ENCODE data around the gene P4HA3. TPM values are rescaled to one million over a fixed set of nuclear protein-coding genes. Genes with fewer than 3 reads are reported as not detected.
"Not testable (repeated sequence)": the region's sequence is repeated elsewhere in the genome, so short reads cannot be mapped to it uniquely, and the experiment has no call there.

Gene P4HA3
- 1 to 10 TPM in 3 of 8 experiments, under 1 TPM in 5; 0.25 to 3.5 (median 0.78) TPM for total RNA-seq

GRCh38 chr11:74311352-74311926 lies at the start of gene P4HA3:
Gene P4HA3, minus strand, starts transcription at chr11:74311640. Its CDS starts 29 bp downstream, at chr11:74311611.
- H3K27ac ChIP-seq: no peak within 1 kb of the TSS
- ATAC-seq (replicated peaks in 6 of 8): peak; percentile 76 to 96 (median 92)

GRCh38 chr11:74357449-74357848 lies 46.0 kb upstream of the P4HA3 start:
- 67 to 100% (median 100%) methylated on average over 1 of the region's 1 CpG; no CpG with 5 or more reads in 1 of the 10 experiments for WGBS, 10 experiments
- no peak for ATAC-seq (replicated peaks in 6 of 8)
- in situ Hi-C loops (cut with MboI; ENCODE audit: low pct_unique_long_range_greater_than_20kb in 2 of 9, low sequenced_read_pairs in 9 of 9, unreplicated experiment in 9 of 9): no loop called here
- Histone ChIP-seq H3K4me3 (no peak overlapping the region), H3K27ac (no peak overlapping the region), H3K4me1 (replicated peaks in 1 of 2) (no peaks in the 10 kb centered on the region)

More at GRCh38 chr11:74311352-74311926, at the start of gene P4HA3:
- 0% methylated on average over 1 to 3 of the region's 62 CpGs; no CpG with 5 or more reads in 8 of the 10 experiments for WGBS, 10 experiments
- no peaks in the 10 kb centered on the region for H3K4me1 ChIP-seq (replicated peaks in 1 of 2)
- H3K4me3 ChIP-seq: peak within 1 kb of the TSS; percentile 18 to 37 (median 33)
- in situ Hi-C loops (cut with MboI; ENCODE audit: low pct_unique_long_range_greater_than_20kb in 2 of 9, low sequenced_read_pairs in 9 of 9, unreplicated experiment in 9 of 9): no loop called here

GRCh38 chr11:74355626-74356025 lies 44.2 kb upstream of the P4HA3 start:
- in situ Hi-C loops (cut with MboI; ENCODE audit: low pct_unique_long_range_greater_than_20kb in 2 of 9, low sequenced_read_pairs in 9 of 9, unreplicated experiment in 9 of 9): no loop called here
- no peak for ATAC-seq (replicated peaks in 6 of 8)
- Histone ChIP-seq H3K4me1 (replicated peaks in 1 of 2) (no peaks in the 10 kb centered on the region), H3K27ac (no peak overlapping the region), H3K4me3 (no peak overlapping the region)
- 22 to 100% (median 59%) methylated on average over 1 to 2 of the region's 2 CpGs; no CpG with 5 or more reads in 2 of the 10 experiments for WGBS, 10 experiments

GRCh38 chr11:74354036-74354435 lies 42.6 kb upstream of the P4HA3 start:
- H3K27ac ChIP-seq: no peak overlapping the region
- H3K4me3 ChIP-seq: no peak overlapping the region
- no peaks in the 10 kb centered on the region for H3K4me1 ChIP-seq (replicated peaks in 1 of 2)
- in situ Hi-C loops (cut with MboI; ENCODE audit: low pct_unique_long_range_greater_than_20kb in 2 of 9, low sequenced_read_pairs in 9 of 9, unreplicated experiment in 9 of 9): no loop called here
- WGBS, 10 experiments: 45 to 100% (median 76%) methylated on average over 1 to 3 of the region's 3 CpGs; no CpG with 5 or more reads in 1 of the 10 experiments
- ATAC-seq (replicated peaks in 6 of 8): no peak

- 52 to 100% (median 84%) methylated on average over 1 to 2 of the region's 2 CpGs; no CpG with 5 or more reads in 3 of the 10 experiments for WGBS, 10 experiments
- no peak overlapping the region for H3K27ac ChIP-seq
These were observed 35.9 kb upstream of the P4HA3 start for GRCh38 chr11:74347381-74347780.

GRCh38 chr11:74345420-74345819 lies 34.0 kb upstream of the P4HA3 start:
- Histone ChIP-seq H3K27ac (no peak overlapping the region), H3K4me1 (replicated peaks in 1 of 2) (no peaks in the 10 kb centered on the region), H3K4me3 (no peak overlapping the region)
- in situ Hi-C loops (cut with MboI; ENCODE audit: low pct_unique_long_range_greater_than_20kb in 2 of 9, low sequenced_read_pairs in 9 of 9, unreplicated experiment in 9 of 9): no loop called here
- 0 to 100% (median 71%) methylated on average over 1 of the region's 1 CpG; no CpG with 5 or more reads in 1 of the 10 experiments for WGBS, 10 experiments
- ATAC-seq (replicated peaks in 6 of 8): no peak

More at GRCh38 chr11:74347381-74347780, 35.9 kb upstream of the P4HA3 start:
- ATAC-seq (replicated peaks in 6 of 8): no peak
- Histone ChIP-seq H3K4me1 (replicated peaks in 1 of 2) (no peaks in the 10 kb centered on the region), H3K4me3 (no peak overlapping the region)
- in situ Hi-C loops (cut with MboI; ENCODE audit: low pct_unique_long_range_greater_than_20kb in 2 of 9, low sequenced_read_pairs in 9 of 9, unreplicated experiment in 9 of 9): no loop called here

- peak in 2 of 8 experiments; percentile 39 to 44 for ATAC-seq (replicated peaks in 6 of 8)
- WGBS, 10 experiments: 0 to 100% (median 71%) methylated on average over 1 of the region's 1 CpG; no CpG with 5 or more reads in 3 of the 10 experiments
- Histone ChIP-seq H3K27ac (no peak overlapping the region), H3K4me3 (no peak overlapping the region), H3K4me1 (replicated peaks in 1 of 2) (no peaks in the 10 kb centered on the region)
- in situ Hi-C loops (cut with MboI; ENCODE audit: low pct_unique_long_range_greater_than_20kb in 2 of 9, low sequenced_read_pairs in 9 of 9, unreplicated experiment in 9 of 9): no loop called here
These were observed 30.5 kb upstream of the P4HA3 start for GRCh38 chr11:74341921-74342320.

GRCh38 chr11:74339619-74340018 lies 28.2 kb upstream of the P4HA3 start:
- Histone ChIP-seq H3K27ac (no peak overlapping the region), H3K4me1 (replicated peaks in 1 of 2) (no peaks in the 10 kb centered on the region), H3K4me3 (no peak overlapping the region)
- no peak for ATAC-seq (replicated peaks in 6 of 8)
- in situ Hi-C loops (cut with MboI; ENCODE audit: low pct_unique_long_range_greater_than_20kb in 2 of 9, low sequenced_read_pairs in 9 of 9, unreplicated experiment in 9 of 9): no loop called here

- 67 to 100% (median 87%) methylated on average over 2 to 6 of the region's 6 CpGs; no CpG with 5 or more reads in 1 of the 10 experiments for WGBS, 10 experiments
- in situ Hi-C loops (cut with MboI; ENCODE audit: low pct_unique_long_range_greater_than_20kb in 2 of 9, low sequenced_read_pairs in 9 of 9, unreplicated experiment in 9 of 9): no loop called here
- no peak for ATAC-seq (replicated peaks in 6 of 8)
- Histone ChIP-seq H3K27ac (no peak overlapping the region), H3K4me3 (no peak overlapping the region), H3K4me1 (replicated peaks in 1 of 2) (no peaks in the 10 kb centered on the region)
These were observed 27.5 kb upstream of the P4HA3 start for GRCh38 chr11:74338963-74339362.

GRCh38 chr11:74333193-74333592 lies 21.8 kb upstream of the P4HA3 start:
- no peak for ATAC-seq (replicated peaks in 6 of 8)
- Histone ChIP-seq H3K4me3 (no peak overlapping the region), H3K4me1 (replicated peaks in 1 of 2) (no peaks in the 10 kb centered on the region), H3K27ac (no peak overlapping the region)
- WGBS, 10 experiments: 91 to 100% (median 100%) methylated on average over 1 of the region's 1 CpG
- in situ Hi-C loops (cut with MboI; ENCODE audit: low pct_unique_long_range_greater_than_20kb in 2 of 9, low sequenced_read_pairs in 9 of 9, unreplicated experiment in 9 of 9): no loop called here

- no peak overlapping the region for H3K27ac ChIP-seq
- WGBS, 10 experiments: 67 to 100% (median 94%) methylated on average over 1 of the region's 1 CpG; no CpG with 5 or more reads in 2 of the 10 experiments
- in situ Hi-C loops (cut with MboI; ENCODE audit: low pct_unique_long_range_greater_than_20kb in 2 of 9, low sequenced_read_pairs in 9 of 9, unreplicated experiment in 9 of 9): no loop called here
- no peaks in the 10 kb centered on the region for H3K4me1 ChIP-seq (replicated peaks in 1 of 2)
- H3K4me3 ChIP-seq: no peak overlapping the region
- ATAC-seq (replicated peaks in 6 of 8): no peak
These were observed 20.9 kb upstream of the P4HA3 start for GRCh38 chr11:74332291-74332690.

GRCh38 chr11:74331000-74331399 lies 19.6 kb upstream of the P4HA3 start:
- H3K27ac ChIP-seq; ATAC-seq (replicated peaks in 6 of 8); H3K4me1 ChIP-seq (replicated peaks in 1 of 2); H3K4me3 ChIP-seq; in situ Hi-C loops (cut with MboI; ENCODE audit: low pct_unique_long_range_greater_than_20kb in 2 of 9, low sequenced_read_pairs in 9 of 9, unreplicated experiment in 9 of 9): not testable (repeated sequence)
- 80 to 100% (median 95%) methylated on average over 1 to 6 of the region's 6 CpGs; no CpG with 5 or more reads in 4 of the 10 experiments for WGBS, 10 experiments

- in situ Hi-C loops (cut with MboI; ENCODE audit: low pct_unique_long_range_greater_than_20kb in 2 of 9, low sequenced_read_pairs in 9 of 9, unreplicated experiment in 9 of 9): no loop called here
- H3K4me3 ChIP-seq: no peak overlapping the region
- peak in 2 of 8 experiments; percentile 39 to 76 for ATAC-seq (replicated peaks in 6 of 8)
- H3K27ac ChIP-seq: no peak overlapping the region
- no peaks in the 10 kb centered on the region for H3K4me1 ChIP-seq (replicated peaks in 1 of 2)
These were observed 18.8 kb upstream of the P4HA3 start for GRCh38 chr11:74330075-74330858.

Measured in motor neuron (in vitro differentiated cells).